NCI-H1092 treated with DMSO at 0.1 percent for 48 hours (cell line): Measurements from ENCODE around the gene NTRK3.

Source experiments
- DNase-seq: peaks from one replicate; lab custom pipeline; 2025; lab: John Stamatoyannopoulos, UW

Gene NTRK3

GRCh38 chr15:87939848-87940457 is 316.6 kb downstream of the NTRK3 start:
- no peak for DNase-seq

GRCh38 chr15:87938031-87938430 is 318.5 kb downstream of the NTRK3 start:
- no peak for DNase-seq

DNA sequence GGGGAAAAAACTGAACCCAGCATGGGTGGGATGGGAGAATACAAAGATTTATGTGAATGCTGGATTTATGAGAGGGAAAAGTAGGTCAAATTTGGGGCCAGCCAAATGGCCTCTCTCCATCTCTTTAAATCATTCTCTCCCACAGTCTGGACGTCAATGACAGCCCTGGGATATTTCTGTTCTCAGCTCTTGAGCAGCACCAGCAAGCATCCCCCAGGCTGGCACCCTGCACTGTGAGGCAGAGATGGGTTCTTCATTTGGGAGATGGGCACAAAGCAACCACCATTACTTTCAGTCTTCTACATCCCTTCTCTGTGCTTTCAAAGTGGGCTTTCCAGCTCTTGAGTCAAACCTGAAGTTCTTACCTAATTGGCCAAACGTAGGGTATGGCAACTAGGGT is 321.0 kb downstream of the NTRK3 start:
- DNase-seq, result no peak

- no peak for DNase-seq
Measured at GRCh38 chr15:87931584-87931983, 325.0 kb downstream of the NTRK3 start.

DNA sequence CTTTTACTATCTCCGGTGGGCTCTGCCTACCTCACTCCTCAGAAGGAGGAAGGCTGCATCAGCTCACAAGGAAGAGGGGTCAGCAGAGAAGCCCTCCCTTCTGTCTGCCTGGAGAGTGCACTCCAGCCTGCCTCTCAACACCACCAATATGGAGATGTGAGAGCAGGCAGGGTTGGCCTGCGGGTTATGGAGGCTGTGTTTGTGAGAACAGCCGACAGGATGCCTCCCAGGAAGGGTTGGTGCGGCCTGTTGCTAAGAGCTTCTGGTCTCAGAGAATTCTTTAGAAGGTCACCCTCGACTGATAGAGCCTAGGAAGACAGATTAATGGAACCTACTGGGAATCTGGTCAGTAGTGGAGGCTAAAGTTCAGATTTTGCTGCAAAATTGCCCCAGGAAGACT is 326.1 kb downstream of the NTRK3 start:
- no peak for DNase-seq

- no peak for DNase-seq
Measured at GRCh38 chr15:87929841-87930240, 326.7 kb downstream of the NTRK3 start.

GRCh38 chr15:87924433-87924832 is 332.1 kb downstream of the NTRK3 start:
- DNase-seq, result no peak

DNA sequence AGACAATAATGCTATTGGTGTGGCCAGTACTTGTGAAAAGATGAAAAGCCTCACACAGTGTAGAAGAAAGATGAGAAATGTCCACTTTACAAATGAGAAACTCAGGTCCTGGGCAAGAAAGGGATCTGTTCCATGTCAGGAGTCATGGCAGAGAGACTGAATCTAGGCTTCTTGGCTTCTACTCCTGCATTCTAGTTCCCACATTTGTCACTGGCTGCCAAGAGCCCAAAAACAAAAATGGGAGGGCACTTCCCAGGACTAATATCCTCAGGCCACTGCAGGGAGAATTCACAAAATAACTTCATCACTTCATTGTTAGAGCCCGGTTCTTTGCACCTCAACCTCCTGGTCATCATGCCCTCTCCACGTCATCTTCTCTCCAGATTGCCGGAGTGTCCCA is 337.5 kb downstream of the NTRK3 start:
- no peak for DNase-seq

- DNase-seq, result no peak
Measured at GRCh38 chr15:87917480-87917879, 339.1 kb downstream of the NTRK3 start.

- DNase-seq, result no peak
Measured at GRCh38 chr15:87916208-87916607, 340.3 kb downstream of the NTRK3 start.

DNA sequence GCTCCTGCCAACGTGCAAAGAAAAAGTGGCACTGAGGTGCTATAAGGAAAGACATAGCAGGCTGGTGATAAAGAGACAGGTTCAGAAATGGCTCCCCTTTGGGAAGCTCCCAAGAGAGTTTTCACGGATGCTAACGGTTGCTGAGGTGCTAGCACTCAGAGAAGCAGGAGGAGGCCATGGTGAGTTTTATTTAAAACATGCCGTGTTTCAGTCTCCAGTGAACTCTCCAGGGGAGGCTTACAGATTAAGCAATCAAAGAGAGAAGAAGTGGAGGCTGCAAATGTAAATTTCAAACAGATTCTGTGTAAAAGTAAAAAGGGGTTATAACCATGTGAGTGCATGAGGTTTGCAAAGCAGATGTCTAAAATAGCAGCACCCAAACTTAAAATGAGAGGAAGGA is 346.2 kb downstream of the NTRK3 start:
- DNase-seq, result no peak

GRCh38 chr15:87907676-87908446 is 348.7 kb downstream of the NTRK3 start:
- DNase-seq, result no peak

GRCh38 chr15:87906444-87906843 is 350.1 kb downstream of the NTRK3 start:
- no peak for DNase-seq

DNA sequence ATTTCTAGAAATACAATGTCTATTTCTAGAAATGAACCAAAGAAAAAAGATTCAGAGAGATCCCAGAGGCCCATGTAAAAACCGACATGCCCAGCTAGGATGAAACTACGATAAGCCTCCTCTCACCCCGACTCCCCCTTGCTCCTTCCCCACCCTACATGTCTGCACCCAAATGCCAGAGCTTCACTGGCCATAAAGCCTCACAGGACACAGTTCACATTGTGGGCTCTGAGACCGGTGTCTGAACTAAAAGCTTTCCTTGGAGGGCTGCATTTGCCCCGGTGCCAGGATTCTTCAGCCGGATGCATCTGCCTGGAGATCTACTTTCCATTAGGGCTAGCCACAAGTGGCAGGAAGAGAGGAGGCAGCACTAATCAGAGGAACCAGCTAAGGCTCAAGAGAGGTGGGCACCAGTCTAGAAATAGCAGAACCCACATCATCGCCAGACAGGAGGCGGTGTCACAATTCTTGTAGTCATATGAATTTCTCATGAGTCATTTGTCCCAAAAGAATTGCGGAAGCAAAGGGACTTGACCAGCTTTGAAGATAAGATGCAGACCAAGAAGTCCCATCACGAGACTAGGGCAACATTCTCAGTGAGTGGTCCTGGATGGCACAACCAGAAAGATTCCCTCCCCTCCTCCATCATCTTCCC is 353.6 kb downstream of the NTRK3 start:
- no peak for DNase-seq

DNA sequence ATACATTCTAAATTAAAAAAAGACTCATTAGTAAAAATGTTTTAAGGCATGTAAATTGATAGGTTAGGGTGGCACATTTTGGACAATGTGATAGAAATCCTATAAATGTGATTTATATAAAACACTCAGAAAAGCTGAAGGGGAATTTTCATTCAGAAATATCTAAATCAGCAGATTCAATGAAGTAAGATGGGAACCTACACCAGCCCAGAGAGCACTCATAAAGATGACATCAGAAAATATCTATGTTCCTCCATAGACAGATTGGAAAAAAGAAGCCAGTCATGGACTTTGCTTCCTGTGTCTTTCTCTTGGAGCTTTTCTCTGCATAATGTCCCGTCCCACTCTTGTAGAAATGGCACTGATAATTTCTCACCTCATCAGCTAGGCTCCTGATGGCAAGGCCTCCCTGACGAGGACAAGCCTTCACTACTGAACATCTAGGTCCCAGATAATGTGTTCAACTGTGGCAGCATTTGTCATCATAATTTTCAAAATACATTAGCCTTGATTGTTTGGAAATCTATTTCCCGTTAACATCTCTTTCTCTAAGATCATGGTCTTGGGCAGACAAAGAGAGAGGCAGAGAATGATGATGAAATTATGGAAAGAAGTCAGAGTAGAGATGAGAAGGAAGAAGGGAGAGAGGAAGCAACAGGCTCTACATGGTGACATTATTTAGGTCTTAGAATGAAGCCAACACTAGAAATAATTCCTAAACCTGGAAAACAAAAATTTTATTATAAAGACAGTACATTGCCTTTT is 354.4 kb downstream of the NTRK3 start:
- DNase-seq, result no peak

- no peak for DNase-seq
Measured at GRCh38 chr15:87901008-87901407, 355.5 kb downstream of the NTRK3 start.

- DNase-seq, result no peak
Measured at GRCh38 chr15:87896936-87897335, 359.6 kb downstream of the NTRK3 start.

GRCh38 chr15:87887177-87887576 is 369.4 kb downstream of the NTRK3 start:
- DNase-seq, result no peak

GRCh38 chr15:87881026-87881425 is 375.5 kb downstream of the NTRK3 start:
- DNase-seq, result no peak

- DNase-seq, result no peak
Measured at GRCh38 chr15:87877822-87878542, 378.6 kb downstream of the NTRK3 start.

DNA sequence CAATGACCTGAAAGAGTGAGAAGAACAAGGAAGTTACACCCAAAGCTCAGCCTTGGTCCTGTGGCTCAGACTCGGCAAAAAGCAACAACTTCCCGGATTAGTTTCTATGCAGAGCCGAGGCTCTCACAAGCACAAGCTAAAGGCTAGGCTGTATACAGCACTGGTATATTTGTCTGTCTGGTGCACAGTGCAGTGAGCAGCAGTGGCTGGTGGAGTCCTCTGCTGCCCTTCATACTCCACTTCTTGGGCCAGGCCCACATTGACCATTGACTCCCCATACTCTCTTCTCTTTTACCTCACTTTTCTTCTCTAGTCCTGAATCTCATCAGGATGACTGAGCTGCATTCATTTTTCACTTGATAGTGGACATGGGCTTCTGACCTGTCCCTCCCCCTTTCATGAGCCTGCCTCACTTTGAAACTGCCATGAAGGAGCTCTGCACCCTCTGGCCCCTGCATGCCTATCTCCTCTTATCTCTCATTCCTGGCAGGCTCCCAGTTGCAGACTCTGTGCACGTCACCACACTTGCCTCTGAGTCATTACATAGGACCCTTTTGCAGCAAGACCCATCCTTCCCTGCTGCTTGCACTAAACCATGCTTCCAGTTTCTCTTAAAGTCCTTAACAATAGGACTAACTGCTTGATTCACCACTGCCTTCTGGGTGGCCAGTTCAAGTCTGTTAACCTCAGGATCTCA is 379.3 kb downstream of the NTRK3 start:
- DNase-seq, result no peak
